KBM-7 (cell line): ENCODE measurements around the gene ZNF418.
"Not testable (repeated sequence)": the region's sequence is repeated elsewhere in the genome, so short reads cannot be mapped to it uniquely, and the experiment has no call there.

Experiments used
- DNase-seq: peaks from one replicate; pipeline ENCODE4 v3.0.0-alpha.2; 2015
- in situ Hi-C: fragments of 300-500 bp; cut with MboI; formaldehyde crosslinking; loops from 2 replicates; pipeline ENCODE4 v1.14.3; 2020; ENCODE audit warnings: low sequenced_read_pairs, low pct_unique_long_range_greater_than_20kb, mixed read lengths

The ZNF418 gene

GRCh38 chr19:57903618-57904184 lies 31.5 kb downstream of the ZNF418 start:
- in situ Hi-C loops: no loop called here

GRCh38 chr19:57900311-57900710 lies 34.9 kb downstream of the ZNF418 start:
- no peak for DNase-seq
- in situ Hi-C loops: no loop called here

More at GRCh38 chr19:57903618-57904184, 31.5 kb downstream of the ZNF418 start:
- no peak for DNase-seq

- in situ Hi-C loops, DNase-seq: not testable (repeated sequence)
Observed at GRCh38 chr19:57890706-57891105, 44.5 kb downstream of the ZNF418 start.

GRCh38 chr19:57888560-57889231 lies 46.5 kb downstream of the ZNF418 start, which contains the start of gene ZNF814:
Gene ZNF814 (minus strand): TSS chr19:57889037. CDS start chr19:57888802, 235 bp downstream.
- DNase-seq: no peak
- in situ Hi-C loops: no loop called here

- in situ Hi-C loops: no loop called here
- DNase-seq: no peak
Observed at GRCh38 chr19:57888107-57888559, 47.1 kb downstream of the ZNF418 start.

- DNase-seq: no peak
- in situ Hi-C loops: no loop called here
Observed at GRCh38 chr19:57887195-57887941, 47.8 kb downstream of the ZNF418 start.

GRCh38 chr19:57886046-57886445 lies 49.2 kb downstream of the ZNF418 start:
- no peak for DNase-seq
- in situ Hi-C loops: no loop called here

- in situ Hi-C loops, DNase-seq: not testable (repeated sequence)
Observed at GRCh38 chr19:57873883-57874799, 61.1 kb downstream of the ZNF418 start.

- DNase-seq: no peak
- in situ Hi-C loops: no loop called here
Observed at GRCh38 chr19:57872450-57872849, 62.8 kb downstream of the ZNF418 start.
